GM19372 (cell line): ENCODE data around the gene MRTO4.
"Not testable (repeated sequence)": the region's sequence is repeated elsewhere in the genome, so short reads cannot be mapped to it uniquely, and the experiment has no call there.

Source experiments
- ATAC-seq: cut with Tn5 transposase; IDR thresholded peaks from one replicate; pipeline ENCODE4 v1.9.1; 2021; ENCODE audit warnings: mild to moderate bottlenecking, low read depth, moderate library complexity; ENCODE audit not compliant: unreplicated experiment

MRTO4 gene

DNA sequence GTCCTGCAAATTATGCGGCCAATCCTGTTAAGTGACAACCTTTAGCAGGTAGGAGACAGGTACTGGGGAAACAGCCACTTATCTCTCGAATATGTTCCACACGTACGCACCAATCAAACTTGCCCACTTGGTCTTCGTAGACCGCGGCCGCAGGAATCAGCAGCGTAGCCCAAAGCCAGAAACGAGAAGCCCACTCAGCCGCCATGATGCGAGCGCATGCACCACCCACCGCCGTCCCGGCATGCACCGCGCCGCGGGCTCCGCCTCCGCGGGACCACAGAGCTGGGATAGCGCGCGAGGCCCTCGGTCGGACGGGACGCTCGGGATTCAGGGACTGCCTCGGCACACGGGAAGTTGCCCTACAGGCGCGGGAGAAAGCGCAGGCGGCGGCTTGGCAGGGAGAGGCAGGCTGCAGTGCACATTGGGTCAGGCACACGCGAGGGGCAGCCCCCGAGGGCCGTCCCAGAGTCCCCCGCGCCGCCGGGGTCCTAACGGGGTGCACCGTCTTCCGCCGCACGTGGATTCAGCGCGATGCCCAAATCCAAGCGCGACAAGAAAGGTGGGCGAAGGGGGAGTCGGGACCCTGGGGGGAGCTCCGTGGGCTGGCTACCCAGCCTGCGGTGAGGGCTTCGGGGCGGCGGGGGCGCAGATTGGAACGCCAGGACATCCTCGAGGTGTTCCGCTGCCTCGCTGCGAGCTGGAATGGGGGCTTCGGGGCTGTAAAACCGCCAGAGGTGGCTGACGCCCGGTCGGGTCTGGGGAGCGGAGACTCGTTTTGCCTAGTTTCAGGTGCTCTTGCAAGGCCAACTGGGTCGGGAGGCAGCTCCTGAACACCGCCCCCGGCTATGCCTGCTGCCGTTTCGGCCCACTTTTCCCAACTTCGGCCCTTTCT is at the start of gene MRTO4, which contains the start of gene EMC1:
TSS of gene MRTO4 (plus strand) at position 501 of the 892 bp plus-strand sequence. CDS start at position 532, 31 bp downstream.
TSS of gene EMC1 (minus strand) at position 220 of the 892 bp plus-strand sequence. CDS start at position 205, 15 bp downstream.
- peak; percentile 84 for ATAC-seq

DNA sequence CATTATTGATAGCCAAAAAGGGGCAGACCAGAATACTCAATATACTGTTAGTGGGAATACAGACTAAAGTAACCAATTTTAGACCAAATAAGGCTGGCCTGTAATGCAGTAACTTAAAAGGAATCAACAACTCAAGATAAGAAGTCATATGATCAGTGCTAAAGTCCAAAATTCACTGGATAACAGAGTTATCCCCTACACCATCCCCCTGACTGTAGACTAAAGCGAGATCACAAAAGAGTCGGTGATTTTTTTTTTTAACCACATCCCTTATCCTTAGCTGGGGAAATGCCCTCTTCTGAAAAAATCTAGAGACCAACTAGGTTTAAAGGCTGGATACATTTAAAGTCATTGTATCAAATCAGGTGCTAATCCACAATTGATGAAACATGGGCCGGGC is 49.2 kb upstream of the MRTO4 start:
- no peak for ATAC-seq

DNA sequence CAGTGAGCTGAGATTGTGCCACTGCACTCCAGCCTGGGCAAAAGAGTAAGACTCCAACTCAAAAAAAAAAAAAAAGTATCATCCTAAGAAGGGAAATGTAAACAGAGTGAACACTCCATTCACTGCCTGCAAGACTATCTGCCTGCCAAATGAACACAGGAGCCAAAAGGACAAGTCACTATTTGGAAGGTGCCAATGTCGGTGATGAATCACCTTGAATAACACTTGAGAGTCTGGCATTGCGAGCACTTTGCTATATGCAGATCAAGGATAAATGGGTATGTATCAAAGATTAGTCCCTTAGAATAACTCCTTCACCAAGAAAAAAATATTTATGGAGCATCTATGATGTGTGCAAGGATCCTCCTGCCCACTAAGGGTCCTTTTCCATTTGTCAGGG is 48.2 kb upstream of the MRTO4 start:
- no peak for ATAC-seq

DNA sequence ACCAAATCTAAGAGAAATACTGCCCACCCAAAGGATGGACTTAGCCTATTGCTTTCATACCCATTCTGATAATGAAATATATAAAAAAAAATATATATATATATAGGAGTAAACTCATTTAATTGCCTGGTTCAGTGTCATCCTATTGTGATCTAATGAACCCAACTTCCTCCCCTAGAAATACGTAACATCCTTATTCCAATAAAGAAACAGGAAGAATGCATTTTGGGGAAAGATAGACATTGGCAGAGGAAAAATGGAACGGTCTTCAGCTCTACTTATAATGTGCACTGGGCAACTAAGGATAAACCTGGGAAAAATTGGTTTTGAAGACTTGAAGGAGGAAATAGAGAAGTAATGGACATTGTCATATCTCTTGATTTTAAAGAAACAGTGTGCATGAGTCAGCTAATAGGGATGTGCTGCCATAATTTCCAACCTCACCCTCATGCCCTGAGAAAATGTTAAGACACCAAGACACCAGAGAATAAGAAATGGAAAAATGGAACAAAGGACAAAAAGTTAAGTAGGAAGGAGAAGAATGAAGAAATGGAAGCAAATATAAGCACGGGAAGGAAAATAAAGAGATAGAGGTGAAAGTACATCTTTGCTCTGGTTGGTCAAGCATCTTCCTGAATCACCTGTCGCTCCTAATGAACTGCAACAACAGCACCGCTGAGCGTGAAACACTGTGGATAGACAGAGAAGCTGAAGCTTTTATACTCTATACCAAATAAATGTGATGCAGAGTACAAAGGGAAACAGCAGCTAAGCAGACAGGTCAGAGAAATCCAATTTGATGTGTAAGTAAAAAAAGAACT is 46.9 kb upstream of the MRTO4 start:
- ATAC-seq, result no peak

DNA sequence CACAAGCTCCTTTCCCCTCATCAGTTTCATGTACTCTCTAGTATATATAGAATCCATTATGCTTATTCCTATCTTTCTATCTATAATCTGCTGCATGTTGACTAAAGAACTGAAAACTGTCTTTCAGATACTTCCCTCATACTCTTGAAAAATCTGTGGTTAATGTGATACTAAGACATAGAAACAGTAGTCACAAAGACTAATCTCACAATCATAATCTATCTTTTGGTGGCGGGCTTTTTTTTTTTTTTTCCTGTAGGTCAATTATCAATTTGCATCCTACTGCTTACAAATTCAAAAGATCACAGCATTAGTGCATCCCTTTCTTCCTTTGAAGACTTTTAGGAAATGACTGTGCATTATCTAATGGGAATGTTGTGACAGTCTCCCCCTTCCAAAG is 46.2 kb upstream of the MRTO4 start:
- no peak for ATAC-seq

DNA sequence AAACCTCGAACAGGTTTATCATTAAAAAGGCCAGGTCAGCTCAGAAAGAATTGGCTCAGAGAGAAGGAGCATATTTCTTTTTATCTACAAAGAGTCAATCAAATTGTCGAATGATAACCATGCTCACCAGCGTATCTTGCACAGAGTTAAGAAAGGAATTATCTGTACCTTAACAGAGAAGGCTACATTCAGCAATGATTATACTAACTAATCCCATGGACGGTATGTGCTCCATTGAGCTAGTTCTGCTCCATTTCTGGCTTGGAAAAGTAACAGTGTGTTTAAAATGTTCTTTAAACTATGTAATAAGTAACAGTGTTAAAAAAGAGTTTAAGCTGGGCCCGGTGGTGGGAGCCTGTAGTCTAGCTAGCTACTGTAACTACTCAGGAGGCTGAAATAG is 45.8 kb upstream of the MRTO4 start:
- ATAC-seq, result no peak

DNA sequence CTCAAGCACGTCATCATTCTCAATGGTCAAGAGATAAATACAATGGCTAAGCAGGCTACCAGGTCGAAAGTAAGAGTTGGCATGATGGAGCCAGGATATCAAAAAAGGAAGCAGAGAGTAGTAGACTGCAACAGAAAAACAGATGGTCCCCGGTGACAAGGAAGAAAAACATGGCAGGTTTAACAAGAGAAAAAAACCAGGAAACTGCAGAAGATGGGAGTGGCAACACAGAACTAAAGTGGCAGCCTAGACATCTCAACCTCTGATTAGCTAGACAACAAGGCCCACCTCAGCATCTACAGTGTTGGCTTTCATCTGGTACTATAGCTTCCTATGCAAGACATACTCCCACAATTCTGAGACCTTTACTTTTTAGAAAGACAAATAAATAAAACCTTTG is 44.7 kb upstream of the MRTO4 start:
- no peak for ATAC-seq

DNA sequence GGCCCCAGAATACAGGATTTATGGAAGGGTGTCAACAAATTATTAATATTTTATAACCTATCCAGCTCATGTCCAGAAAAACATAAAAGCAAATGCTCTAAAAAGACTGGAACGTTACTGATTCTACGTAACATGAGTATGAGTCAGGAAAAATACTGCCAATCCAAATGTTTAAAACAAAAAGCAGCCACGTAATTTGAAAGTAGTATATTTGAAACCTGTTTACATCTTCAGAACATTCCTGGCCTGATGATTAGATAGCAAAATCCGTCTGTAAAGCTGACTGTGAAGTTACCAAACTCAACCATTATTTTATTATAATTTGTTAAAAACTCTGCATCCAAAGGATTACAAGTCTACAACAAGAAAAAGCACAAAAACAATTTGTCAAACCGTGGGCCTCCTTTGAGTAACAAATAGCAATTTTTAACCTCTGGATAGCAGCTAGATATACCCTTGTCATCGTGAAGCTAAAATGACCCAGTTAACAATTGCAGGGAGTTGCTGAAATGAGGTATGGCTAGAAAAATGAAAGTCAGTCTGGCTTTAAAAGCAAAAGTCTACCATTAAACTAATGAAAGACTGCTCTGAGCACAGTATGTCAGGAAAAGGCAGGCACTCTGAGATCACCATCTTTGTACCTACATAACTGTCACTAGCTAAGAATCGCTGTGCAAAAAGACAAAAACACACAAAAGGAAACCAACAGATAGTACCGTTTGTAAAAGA is 42.7 kb upstream of the MRTO4 start:
- no peak for ATAC-seq

DNA sequence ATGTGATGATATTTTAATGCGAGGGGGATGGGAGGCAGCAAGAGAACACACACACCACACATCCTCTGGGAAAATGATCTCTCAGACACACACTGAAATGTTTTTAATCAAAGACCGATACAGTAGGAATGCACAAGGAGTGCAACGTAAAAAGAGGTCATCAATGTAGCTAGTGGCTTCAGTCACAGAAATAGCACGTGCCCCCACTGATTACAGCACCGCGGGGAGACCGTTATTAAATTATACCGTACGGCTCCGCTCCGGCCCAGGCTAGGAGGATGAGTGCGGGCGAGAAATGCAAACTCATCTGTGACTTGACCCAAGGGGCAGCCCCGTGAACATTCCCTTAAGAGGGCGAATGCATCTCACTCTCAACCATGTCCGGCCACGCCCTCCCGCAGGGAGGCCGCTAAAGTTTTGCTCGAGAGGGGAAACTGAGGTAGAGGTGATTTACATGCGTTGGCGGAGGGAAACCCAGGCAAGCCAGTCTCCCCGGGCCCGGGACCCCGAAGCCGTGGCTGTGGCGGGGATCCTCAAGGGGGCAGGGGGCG is 42.1 kb upstream of the MRTO4 start:
- peak; percentile 26 for ATAC-seq

DNA sequence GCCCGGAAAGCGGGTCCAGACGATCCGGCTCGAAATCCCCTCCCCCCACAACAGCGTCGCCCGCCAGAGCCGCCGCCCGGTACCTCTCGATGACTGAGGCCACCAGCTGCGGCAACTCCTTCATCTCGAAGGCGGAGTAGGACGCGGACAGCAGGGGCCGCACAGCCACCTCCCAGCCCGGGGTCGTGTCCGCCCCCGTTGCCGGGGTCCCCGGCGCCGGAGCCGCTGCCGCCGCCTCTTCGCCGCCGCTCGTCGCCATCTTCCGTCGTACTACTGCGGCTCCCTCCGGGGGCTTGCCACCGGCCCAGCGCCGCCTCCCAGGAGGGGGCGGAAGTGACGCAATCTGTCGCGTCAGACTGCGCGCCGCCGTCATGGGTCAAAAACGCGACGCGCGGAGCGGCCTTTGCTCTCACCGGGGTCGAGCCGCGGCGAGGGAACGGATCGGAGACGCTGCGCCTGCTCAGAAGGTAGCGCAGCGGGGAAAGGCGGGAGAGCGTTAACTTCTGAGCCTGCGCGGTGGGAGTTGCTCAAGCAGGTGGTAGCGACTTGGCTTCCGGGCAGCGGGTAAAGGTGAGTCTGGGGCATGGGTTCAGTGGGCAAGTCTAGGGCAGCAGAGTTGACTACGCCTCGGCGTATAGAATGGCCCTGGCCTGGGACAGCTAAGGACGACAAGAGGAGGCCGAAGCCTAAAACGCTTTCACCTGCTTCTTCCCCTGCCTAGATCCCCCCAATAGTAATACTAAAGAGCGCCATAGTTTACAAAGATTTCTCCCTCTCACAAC is 41.4 kb upstream of the MRTO4 start, which contains the start of gene UBR4:
TSS of gene UBR4 (minus strand) at position 277 of the 782 bp plus-strand sequence. CDS start at position 259, 18 bp downstream.
- ATAC-seq, result peak; percentile 83

DNA sequence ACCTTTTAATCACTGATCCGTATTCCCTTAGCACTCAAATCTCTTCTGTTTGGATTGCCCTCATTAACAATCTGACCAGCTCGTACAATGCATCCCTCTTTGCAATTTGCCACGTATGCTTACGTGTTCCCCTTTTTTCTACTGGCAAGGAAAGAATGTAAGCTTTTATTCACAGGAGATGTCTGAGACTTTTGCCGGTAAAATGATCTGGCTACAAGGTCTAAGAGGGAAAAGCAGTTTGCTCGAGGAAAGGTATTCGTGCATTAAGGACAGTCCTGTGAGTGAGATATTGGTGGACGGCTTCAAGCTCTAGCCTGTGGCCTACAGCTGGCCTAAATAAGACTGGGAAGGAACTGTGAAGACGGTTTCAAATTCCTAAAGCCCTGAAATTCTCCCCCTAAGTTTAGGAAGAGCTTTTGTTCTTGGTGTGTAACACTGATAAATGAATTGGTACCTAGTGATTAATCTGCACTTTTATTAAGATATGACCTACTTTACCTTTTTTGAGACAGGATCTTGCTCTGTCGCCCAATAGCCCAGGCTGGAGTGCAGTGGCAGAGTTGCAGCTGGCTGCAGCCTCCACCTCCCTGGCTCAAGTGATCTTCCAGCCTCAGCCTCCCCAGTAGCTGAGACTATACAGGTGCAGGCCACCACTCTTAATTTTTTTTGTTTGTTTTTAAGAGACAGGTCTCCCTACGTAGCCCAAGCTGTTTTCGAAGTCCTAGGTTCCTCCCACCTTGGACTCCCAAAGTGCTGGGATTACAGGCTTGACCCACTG is 40.6 kb upstream of the MRTO4 start:
- ATAC-seq, result no peak

DNA sequence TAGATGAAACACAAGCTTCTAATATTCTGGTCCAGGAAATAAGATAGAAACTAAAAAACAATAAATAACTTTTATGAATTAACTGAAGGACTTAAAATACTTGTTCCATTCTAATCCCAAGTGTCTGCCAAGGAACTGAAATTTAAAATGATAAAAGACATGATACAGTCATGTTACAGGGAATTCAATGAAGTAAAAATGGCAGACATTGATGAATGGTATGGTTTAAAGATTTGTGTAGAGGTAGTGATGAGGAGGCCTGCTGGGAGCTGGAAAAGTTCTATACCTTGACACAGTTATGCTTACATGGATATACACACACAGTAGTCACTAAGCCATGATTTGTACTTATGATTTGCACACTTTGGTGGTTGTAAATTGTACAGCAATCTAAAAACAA is 39.4 kb upstream of the MRTO4 start:
- no peak for ATAC-seq

DNA sequence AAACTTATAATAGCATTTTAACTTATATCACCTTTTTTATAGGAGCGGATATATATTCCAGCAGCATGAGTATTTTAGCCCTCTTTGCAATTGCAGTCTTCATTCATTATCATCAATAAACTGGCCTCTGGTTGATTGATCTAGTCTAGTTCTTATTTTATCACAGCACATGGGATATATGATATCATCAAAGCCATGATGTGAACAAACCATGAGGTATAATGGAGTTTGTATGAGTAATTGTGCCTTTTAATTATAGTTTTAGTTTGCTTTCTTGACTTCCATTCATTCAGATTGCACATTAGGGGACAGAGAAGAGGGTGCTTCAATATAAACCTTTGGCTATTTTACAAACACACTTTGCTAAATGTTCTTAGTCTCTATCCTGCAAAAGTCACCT is 38.0 kb upstream of the MRTO4 start:
- ATAC-seq, result no peak

DNA sequence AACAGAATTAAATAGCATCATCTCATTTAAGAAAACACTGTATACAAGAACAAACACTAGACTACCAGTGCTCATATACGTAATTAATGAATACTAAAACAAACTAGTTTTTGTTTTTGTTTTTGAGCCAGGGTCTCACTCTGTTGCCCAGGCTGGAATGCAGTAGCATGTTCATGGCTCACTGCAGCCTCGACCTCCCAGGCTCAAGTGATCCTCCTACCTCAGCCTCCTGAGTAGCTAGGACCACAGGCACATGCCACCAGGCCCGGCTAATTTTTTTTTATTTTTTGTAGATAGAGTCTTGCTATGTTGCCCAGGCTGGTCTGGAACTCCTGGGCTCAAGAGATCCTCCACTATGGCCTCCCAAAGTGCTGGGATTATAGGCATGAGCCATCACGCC is 35.0 kb upstream of the MRTO4 start:
- ATAC-seq, result not testable (repeated sequence)

DNA sequence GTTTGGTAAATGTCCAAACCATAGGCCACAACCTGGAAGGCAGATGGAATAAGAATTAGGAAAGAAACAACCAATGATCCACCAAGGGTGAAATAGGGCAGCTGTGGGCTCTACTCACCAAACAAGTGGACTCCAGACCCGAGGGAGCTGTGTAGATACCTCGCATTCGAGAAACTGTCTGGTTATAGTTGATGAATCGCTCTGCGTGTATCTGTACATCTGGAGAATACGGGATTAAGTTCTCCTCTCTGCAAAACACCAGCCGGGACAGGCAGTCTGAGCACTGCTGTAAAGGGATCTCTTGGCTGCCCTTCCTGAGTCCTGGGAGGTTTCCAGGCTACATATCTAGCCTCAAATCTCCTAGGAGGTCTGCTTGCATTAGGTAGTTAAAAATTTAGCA is 32.2 kb upstream of the MRTO4 start:
- no peak for ATAC-seq

DNA sequence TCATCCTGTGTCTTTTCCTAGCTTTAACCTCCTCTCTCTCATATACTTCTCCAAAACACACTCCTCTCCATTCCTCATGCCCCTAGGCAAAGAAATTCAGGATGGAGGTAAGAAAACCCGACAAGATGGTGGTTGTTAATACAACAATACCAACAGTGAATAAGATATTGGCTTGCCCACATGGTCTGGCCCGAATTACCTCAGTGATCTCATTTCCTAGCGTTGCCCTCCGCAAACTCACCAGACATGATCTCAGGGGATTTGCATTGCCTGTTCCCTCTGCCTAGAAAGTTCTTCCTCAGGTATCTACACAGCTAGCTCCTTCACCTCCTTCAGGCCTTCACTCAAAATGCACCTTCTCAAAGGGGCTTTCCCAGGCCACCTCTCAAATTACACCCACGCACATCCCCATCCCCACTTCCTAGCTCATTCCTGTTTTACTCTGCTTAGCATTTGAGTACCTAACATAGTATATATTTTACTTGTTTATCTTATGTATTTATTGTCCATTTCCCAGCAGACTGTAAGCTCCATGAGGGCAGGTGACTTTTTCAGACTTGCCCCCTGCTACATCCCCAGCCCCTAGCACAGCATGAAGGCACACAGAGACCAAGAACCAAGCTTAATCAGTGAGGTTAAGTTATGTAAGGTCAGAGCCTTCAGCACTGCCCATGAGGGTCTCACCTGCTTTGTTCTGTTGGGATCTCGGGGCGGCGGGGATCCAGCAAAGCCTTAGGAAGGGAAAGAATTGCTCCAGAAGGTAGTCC is 31.3 kb upstream of the MRTO4 start:
- no peak for ATAC-seq

DNA sequence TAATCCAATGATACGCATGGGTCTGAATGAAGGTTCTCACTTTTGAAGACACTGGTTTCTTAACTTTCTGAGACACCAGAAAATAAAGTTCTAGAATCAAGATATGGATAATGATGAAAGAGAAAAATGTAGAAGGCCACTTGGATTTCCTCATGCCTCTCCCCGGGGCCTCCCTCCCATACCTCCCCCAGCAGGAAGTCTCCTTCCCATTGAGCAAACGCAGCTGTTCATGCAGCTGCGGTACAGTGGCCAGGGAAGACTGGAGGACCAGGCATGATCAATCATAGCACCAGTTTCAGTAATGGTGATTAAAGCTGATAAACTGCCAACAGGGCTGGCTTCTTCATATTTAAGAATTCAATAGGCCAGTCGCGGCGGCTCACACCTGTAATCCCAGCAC is 30.6 kb upstream of the MRTO4 start:
- no peak for ATAC-seq

DNA sequence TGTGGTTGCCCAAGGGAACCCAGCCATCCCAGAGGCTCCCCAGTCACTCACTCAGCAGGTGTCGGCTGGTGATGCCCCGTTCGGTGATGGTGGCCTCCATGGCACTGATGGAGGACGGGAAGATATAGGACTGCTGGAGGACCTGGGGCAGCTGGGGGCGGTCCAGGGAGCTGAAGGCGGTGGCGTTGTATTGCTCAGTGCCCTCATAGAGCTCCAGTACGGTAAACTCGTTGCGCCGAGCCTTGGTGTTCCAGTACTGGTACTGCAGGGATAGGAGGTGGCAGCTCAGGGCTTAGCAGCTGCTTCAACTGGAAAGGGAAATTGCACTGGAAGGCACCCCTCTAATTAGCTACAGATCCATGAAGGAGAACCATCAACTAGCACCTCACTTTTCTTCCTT is 29.0 kb upstream of the MRTO4 start:
- ATAC-seq, result no peak
